M059J (cell line): ENCODE results near the gene SULT2B1. TPM values are rescaled to one million over a fixed set of nuclear protein-coding genes. Genes with fewer than 3 reads are reported as not detected.

Experiments
- DNase-seq: peaks from one replicate; pipeline ENCODE4 v3.0.0-alpha.2; 2012; ENCODE audit warnings: low read depth
- total RNA-seq: library from RNA; depleted of rRNA; stranded (reverse); fragments of >200 nt; shearing (Covaris generic); gene quantifications from 2 replicates; pipeline ENCODE4 v1.2.3, GENCODE V29; 2014

Gene SULT2B1
- total RNA-seq, 1 experiment from 2014 or later = not detected

DNA sequence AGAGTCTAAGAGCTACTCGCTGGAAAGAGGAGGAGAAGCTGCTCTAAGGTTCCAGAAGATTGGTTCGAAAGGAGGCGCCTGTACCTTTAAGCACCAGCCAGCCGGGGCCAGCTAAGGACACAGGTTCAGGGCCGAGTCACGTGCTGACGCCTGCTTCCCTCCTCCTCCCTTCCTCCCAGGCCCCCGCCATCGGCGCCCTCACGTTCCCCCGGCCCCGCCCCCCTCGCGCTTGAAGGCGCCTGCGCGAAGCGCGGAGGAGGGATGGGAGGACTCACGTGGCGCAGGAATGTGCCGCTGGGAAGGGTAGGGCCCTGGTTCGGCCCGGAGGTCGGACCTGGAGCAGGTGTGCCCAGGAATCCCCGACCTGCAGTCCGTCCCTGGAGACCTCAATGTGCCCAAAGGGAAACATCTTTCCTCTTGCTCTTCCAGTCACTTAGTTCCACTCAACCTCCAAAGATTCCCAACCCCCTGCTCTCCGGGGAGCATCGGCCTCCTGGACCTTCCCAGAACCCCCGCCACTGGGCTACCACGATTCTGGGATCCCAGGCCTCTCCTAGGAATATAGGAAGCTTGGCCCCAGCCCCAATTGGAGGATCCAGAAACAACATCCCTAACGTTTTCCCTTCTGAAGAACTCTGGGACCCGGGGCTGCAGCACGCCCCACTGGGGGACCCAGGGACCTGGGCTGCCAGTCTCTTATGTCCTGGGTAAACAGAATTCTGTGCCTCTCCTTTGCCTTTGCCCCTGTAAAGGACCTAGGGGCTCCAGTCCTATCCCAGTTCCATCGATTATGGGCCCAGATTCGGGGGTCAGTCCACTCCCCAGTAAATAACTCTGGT lies 82.7 kb downstream of the SULT2B1 start:
- peak; percentile 96 for DNase-seq

DNA sequence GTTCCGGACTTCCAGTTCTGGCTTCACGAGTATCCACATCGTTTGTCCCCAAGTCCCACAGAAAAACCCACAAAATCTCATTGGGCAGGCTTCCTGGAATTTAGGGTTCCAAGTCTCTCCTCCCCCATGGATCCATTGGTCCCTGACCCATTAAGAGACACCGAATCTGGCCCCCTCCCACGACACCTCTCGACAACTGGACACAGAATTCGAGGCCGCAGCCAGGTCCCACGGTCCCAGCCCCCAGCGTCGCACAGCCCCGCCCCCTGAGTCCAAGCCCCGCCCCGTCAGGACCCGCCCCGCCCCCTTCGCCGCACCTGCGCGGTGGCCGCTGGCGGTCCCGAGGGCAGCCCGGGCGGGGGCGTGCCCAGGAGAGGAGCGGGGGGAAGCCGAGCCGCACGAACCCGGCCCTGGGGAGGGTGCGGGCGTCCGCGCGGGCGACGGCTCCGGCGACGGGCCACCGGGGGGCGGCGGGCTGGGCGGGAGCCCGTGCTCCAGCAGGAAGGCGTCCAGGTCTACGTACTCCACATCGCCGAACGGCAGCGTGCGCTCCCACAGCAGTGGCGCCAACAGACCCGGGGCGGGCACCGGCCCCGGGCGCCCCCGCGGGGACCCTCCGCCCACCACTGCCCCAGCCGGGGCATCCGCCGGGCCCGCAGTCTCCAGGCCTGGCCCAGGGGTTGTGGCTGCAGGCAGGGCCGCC lies 83.4 kb downstream of the SULT2B1 start:
- DNase-seq = peak; percentile 53

DNA sequence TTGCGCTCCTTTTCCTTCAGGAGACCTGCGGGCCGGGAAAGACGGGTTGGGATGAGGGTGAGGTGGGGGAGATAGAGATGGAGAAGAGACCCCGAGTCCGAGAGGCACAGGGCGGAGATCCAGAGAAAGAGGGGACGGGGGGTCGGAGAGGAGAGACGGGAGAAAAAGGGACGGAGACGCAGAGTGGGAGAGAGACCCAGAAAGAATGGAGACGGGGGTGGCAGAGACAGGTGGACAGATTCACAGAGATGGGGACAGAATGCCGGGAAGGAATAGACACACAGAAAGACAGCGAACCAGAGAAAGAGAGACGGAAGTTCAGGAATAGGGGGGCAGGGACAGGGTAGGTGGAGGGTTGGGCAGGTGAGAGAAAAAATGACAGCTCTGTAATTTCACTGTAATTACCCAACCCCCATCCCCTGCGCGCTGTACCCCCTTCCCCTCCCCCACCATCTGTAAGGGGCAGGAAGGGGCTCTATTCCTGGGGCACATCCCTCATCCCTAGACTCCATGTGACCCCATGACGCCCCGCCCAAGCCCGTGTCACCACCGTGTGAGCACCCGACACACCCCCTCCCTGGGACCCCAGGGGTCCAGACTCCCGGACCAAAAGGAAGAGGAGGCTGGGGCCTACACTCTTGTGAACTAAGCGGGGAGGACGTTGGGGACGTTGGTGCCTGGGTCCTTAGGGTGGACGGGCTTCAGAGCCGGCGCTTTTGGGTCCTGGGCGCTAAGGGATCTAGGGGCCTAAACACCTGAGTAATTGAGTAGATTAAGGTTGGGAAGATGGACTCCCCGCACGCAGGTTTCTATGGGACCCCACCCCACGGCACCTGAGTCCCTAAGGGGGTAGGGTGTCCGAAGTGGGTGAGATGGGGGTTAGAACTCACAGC lies 84.2 kb downstream of the SULT2B1 start:
- DNase-seq = no peak

DNA sequence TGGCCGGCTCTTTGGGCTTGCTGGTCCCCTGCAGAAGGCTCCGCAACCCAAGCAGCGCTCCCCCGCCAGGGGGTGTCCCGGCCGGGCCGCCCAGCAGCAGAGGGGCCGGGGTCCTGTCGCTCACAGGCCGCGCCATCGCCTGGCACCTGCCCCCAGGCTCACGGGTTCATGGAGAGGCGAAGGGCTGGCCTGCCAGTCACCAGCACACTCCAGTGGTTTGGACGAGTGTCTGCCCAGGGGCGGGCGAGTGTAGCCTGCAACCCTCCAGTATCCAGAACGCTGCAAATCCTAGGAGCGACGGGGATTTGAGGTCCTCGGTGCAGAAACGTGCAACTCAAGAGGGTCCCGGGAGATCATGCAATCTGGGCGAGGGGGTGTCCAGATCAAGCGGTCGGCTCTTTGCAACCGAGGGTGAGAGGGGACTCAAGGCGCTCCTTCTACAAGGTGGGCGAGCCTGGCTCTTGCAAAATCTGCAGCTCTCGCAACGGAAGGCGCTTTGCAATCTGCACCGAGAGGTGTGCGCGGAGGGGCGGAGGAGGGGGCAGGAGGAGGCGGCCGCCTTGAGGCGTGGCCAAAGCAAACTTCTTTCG lies 85.0 kb downstream of the SULT2B1 start, which contains the start of gene DBP:
TSS of gene DBP (minus strand) at position 521 of the 590 bp plus-strand sequence. CDS start at position 136, 385 bp downstream.
- peak; percentile 53 for DNase-seq

DNA sequence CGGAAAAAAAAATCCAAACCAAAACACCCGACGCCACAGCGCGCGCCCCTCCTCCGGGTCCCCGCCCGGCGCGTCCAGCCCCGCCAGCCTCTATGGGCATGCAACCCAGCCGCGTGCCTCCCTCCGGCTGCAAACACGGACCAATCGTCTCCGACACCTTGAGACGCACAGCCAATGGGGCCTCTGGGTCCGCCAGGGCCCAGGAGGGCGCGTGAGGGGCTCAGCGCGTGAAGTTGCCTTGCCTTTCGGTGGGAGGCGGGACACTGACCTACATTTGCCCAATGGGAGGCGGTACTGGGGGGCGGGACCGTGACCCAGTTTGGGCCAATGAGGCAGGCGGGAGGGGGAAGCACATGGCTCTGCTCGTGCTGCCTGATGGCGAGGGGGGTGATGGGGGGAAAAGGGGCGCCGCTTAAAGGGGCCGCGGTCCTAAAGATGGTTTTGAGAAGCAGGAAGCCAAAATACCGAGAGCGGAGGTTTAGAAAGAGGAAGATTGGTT lies 85.5 kb downstream of the SULT2B1 start:
- peak; percentile 99 for DNase-seq

DNA sequence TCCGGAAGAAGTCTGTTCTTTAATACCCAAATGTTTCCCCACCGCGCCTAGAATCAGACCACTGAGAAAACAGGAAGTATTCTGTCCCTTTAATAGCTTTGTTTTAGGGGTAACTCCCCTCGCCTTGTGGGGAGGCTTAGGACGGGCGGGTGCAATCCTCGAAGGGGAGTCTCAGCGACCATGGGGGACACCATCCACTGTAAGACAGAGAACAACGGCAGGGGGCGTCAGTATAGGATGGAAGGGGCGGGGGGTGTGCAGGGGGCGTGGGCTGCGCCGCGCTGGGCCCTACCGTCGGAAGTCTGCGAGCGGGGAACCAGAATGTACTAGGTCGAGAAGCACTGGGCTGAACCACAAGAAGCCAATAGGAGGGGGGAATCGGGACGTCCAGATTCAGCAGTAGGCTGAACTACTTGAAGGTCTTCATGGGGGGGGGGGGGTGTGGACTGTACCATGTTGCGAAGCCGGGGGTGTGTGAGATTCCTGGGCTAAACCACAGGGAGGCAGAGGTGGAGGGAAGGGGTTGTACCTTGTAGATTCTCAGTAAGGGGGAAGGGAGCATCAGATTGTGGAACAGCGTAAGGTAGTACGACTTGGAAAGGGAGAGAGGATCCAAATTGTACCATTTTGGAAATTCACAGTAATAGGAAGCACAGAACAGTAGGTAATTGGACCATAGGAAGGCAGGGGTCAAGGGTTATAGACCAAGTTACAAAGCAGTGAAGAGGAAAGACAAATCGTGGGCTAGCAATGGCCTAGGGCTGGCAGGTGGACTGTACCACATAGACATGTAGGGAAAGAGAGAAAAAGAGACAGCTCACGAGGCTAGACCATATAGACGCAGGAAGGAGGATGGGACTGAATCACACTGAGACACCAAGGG lies 86.2 kb downstream of the SULT2B1 start:
- DNase-seq = peak; percentile 89

DNA sequence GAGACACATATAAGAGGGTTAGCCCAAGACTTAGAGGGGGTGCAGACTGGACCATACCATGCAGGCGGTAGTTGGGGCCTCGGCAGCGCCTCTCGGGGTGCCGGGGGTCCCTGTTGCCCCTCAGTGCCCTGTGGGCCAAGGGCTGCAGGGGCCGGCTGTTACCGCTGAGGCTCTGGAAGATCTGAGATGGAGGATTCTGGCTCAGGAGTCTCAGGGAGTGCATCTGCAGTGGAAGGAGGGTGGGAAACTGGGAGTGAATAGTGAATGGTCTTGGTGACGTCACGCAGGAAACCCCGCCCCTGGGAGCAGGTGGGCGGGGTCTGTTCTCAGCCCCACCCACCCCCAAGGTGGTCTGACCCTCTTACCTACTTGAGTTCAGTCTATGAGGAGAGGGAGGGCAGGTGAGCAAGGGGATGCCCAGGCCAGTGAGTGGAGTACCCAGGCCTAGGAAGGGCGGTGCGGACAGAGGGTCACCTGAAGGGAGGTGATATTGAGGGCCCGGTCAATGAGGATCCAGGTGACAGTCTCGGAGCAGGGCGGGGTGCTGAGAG lies 86.9 kb downstream of the SULT2B1 start:
- DNase-seq = no peak

DNA sequence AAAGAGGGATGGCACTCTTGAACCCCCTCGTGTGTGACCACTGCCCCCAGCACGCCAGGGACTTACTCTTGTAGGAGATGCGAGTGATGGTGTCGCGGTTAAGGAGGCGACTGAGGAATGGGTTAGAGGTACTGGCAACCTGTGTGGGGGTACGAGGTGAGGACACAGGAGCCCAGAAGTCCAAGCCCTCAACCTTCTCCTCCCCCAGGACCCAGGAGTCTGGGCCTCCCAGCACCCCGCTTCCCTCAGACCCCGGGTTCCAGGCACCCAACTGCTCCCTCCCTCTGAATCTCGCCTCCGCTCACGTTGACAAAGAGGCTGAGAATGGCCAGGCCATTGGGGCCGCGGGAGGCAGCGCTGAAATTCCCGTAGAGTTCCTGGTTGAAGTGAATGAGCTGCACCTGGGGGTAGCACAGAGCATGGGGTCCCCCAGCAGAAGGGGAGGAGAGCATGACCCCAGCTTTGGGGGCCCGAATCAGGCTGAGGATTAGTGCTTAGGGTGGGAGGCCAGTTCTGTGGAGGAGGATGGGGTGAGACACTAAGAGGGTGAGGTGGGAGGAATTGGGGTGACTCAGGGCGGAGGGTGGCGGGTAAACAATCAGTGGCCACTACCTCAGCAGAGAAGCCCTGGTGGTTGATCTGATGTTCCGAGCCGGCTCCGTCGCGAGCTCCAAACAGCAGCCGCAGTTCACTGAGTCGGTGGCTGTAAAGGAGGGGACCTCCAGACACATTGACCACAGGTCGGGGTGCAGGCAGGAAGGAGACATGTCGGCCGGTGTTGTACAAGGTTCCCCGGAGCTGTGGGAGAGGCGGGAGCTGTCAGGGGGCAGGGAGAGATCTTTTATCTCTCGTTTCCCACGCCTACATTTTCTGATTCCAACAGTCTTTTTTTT lies 87.8 kb downstream of the SULT2B1 start:
- DNase-seq = no peak

DNA sequence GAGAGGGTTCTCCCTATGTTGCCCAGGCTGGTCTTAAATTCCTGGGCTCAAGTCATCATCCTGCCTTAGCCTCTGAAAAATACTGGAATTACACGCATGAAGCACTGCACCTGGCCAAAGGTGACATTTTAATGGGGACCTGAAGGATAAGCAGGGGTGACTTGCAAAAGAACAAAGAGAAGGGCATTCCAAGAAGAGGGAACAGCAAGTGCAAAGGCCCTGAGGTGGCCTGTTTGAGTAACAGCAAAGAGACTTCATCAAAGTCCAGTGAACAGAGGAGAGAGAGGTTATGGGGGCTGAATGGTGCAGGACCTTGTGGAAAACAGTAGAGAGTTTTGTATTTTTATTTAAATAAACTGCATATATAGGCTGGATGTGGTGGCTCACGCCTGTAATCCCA lies 89.9 kb downstream of the SULT2B1 start:
- DNase-seq = no peak

DNA sequence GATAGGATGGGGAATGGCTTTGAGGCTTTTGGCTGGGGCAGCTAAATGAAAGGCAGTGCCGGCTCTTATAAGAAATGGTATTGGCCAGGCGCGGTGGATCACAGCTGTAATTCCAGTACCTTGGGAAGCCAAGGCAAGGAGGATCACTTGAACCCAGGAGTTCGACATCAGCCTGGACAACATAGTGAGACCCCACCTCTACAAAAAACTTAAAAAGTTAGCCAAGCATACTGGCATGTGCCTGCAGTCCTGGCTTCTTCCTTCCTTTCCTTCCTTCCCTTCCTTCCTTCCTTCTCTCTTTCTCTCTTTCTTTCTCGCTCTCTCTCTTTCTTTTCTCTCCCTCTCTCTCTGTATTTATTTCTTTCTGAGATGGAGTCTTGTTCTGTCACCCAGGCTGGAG lies 90.9 kb downstream of the SULT2B1 start:
- DNase-seq = no peak

DNA sequence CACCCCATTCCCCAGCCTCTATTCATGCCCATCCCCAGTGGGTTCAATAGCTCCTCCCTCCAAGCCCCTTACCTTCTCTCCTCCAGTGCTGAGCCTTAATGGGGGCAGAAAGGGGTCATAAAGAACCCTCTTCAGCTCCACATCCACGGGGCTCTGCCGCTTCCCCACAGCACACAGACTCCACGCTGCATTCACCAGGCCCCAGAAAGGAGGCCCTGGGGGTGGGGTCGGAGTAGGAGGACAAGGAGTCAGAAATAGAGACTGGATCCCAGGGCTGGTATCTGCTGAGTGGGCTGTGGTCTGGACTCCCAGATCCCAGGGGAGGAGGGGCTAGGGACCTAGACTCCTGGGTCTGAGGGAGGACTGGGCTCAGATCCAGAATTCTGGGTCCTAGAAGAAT lies 92.4 kb downstream of the SULT2B1 start:
- no peak for DNase-seq

DNA sequence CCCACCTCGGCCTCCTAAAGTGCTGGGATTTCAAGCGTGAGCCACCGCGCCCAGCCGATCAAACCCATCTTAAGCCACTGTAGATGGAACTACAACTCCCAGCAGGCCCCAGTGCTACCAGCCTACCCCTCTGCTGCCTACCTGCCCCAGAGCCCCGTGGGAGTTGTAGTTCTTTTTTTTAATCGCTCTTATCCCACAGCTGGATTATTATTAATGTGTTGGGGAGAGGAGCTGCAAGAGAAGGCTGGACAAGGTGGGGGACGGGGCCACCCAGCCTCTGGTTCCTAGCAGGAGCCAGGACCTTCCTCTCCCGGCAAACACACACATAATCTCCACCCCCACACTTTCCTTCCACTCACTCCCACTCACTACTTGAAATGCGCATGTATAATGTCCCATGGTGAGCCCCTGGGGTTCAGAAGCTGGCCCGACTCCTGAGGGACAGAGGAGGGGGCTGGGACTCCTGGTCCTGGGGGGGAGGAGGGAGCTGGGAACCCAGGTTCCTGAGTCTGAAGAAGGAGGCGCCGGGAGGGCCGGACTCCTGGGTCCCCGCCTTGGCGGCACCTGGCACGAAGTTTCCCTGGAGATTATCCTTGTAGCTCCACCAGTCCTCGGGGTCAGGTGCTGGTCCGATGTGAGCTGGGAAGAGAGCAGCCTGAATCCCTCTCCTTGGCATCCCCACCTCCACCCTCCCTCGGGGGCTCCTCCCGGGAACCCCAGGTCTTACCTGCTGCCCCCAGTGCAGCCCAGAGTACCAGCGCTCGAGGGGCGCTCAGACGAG lies 93.1 kb downstream of the SULT2B1 start:
- peak; percentile 73 for DNase-seq

DNA sequence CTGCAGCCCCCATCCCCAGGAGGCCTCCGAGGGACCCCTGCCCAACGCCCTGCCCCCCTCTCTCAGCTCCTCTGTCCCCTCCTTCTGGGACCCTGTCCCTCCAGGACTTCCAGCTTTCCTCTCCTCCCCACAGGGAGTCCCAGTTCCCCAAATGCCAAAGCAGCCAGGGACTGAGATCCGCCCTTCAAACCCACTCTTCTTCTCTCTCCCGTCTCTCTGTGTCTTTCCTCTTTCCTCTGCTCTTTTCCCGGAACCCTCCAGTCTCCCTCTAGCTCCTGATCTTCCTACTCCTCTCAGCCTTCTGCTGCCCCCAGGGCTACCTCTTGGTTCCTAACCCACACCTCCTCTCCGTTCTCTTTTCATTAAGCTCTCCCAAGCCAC lies 93.6 kb downstream of the SULT2B1 start:
- DNase-seq = no peak

DNA sequence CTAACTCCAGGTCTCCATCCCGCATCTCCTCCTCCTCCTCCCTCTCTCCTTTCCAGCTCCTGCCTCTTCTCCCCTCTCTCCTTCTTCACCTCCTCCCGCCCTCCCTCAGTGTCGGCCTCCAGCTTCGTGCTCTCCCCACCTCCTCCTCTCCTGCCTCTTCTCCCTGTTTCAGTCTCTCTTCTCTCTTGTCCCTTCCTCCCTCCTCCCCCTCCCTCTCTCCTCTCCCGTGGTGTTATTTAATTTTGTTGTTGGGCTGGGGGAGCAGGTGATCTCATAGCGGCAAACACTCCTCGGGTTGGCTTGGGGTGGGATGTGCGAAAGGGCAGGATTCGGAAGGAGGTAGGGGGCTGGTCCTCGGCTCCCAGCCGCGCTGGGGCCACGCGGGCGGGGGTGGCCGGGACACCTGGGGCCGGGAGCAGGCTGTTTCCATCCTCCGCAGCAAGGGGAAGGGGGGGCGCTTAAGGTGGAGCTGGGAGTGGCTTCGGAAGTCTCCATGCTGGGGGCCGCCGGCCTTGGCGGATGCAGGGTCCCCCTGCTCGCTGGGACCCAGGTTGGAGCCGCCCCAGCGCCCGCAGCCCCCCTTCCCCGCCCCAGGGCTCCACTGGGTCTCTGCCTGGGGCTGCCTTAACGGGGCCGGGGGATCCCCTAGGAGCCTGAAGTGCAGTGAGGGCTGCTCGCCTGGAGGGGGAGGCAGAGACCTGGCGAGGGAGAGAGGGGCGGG lies 94.2 kb downstream of the SULT2B1 start, which contains the start of gene CA11:
TSS of gene CA11 (minus strand) at position 187 of the 721 bp plus-strand sequence. CDS start 555 bp downstream, outside the sequence.
- peak; percentile 81 for DNase-seq

DNA sequence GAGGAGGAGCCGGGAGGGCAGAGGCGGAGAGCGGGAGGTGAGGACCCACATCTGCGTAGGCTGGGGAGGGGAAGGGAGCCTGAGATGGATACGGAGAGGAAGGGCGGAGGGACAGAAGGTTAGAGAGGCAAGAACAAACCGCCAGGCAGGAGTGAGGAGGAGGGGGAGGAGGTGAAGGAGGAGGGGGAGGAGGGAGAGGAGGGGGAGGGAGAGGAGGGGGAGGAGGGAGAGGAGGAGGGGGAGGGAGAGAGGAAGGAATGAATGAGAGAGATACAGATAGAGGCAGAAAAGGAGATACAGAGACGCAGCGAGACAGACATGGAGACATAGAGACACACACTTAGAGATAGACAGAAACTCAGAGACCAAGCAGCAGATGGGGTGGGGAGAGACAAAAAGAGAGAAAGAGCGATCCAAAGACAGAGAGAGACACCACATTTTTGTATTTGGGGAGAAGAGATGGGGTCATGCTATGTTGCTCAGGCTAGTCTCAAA lies 94.8 kb downstream of the SULT2B1 start:
- no peak for DNase-seq

DNA sequence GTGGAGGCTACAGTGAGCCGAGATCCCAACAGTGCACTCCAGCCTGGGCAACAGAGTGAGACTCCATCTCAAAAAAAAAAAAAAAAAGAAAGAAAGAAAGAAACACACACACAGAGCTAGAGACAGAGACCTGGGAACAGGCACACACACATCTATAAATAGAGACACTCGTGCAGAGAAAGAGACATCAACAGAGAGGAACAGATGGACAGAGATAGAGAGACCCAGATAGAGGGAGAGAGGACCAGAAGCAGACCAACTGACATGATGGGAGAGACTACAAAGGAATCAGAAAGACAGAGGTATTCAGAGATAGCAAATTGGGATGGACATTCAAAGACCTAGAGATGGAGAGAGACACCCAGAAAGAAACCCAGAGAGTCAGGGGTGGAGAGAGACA lies 96.2 kb downstream of the SULT2B1 start:
- no peak for DNase-seq
